ENCODE data around the gene POTEM.
"Not testable (repeated sequence)": the region's sequence is repeated elsewhere in the genome, so short reads cannot be mapped to it uniquely, and the experiment has no call there.

GRCh38 chr14:19002566-19002965 lies 35.3 kb downstream of the POTEM start:
- not testable (repeated sequence) for TF ChIP-seq CTCF (IDR thresholded peaks at IDR 0.05); POLR2AphosphoS5 (IDR thresholded peaks at IDR 0.05); POLR2A (IDR thresholded peaks at IDR 0.05; ENCODE audit: low read depth); EP300 (IDR thresholded peaks at IDR 0.05)

Measured in esophagus muscularis mucosa (tissue), 4 donors.